ENCODE results near the gene MLH3.
"Not testable (repeated sequence)": the region's sequence is repeated elsewhere in the genome, so short reads cannot be mapped to it uniquely, and the experiment has no call there.

The MLH3 gene

DNA sequence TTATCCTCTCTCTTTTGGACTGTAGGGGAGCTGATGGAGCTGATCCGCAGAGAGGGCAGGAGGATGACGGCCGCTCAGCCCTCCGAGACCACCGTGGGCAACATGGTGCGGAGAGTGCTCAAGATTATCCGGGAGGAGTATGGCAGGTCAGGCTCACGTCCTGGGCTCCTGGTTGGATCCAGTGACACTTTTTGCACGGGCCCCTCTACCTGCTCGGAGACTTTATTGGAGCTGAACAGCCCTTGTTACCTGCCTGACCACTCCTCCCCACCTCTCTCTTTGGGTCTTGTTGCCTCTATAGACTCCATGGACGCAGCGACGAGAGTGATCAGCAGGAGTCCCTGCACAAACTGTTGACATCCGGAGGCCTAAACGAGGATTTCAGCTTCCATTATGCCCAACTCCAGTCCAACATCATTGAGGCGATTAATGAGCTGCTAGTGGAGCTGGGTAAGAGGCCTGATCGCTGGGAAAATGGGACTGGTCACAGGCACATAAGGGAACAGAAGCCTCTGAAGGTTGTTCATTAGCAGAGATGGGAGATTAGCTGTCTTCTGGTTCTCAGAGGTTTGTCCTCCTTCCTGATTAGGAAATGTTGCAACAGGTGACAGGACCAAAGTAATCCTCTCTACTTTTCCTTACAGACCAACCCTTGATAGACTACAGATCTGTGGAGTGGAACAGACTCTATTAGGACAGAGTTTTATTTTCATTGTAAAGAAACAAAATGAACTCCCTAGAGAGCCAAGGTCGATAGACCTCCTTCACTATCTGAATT lies 47.8 kb downstream of the MLH3 start:
- Mint-ChIP-seq H3K27me3 (no peaks in the 10 kb centered on the region), H3K4me1 (peaks cover 15% of the 10 kb centered on the region), H3K9me3 (no peaks in the 10 kb centered on the region), H3K4me3 (peak overlapping the region; percentile 96), H3K36me3 (peaks cover 19% of the 10 kb centered on the region), H3K27ac (peak overlapping the region; percentile 99)
- ATAC-seq (ENCODE audit: low read depth) (no peak), DNase-seq (ENCODE audit: low spot score in 2 of 2) (peak in 1 of 2 donors; percentile 18)

DNA sequence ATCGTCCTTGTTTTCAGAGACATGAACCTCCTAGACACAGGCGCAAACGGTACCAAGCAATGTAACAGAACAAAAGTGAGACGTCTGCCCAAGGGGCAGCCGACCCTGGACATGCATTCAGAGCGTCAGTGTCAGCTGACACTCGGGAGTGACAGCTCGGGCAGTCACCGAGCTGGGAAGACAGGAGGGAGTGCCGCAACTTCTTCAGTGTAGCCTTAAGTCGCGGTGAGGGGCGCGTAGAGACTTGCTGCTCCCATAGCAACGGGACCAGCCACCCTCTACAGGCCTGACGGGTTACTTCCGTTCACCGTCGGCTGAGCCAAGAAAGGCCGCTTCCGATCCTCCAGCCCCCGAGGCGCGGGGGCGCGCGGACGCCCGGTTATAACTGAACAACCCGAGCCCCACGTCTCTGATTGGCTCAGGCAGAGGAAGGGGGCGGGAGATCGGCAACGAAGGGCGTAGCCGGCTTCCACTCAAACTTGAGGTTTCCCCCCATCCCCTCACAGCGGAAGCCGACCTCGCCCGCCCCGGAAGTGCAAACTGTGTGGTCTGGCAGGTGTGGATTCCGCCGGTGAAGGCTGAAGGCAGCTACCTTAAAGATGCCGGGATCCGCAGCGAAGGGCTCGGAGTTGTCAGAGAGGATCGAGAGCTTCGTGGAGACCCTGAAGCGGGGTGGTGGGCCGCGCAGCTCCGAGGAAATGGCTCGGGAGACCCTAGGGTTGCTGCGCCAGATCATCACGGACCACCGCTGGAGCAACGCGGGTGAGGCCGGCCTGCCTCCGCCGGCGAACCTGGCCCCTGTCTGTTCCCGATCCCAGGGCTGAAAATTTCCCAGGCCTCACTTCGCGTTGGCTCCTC lies 48.6 kb downstream of the MLH3 start, which contains the start of gene EIF2B2:
Gene EIF2B2, plus strand, starts transcription at position 530 of the 858 bp plus-strand sequence. Its CDS starts 70 bp downstream, at position 600.
- H3K4me3 Mint-ChIP-seq, result peak within 1 kb of the TSS; percentile 96
- peaks cover 15% of the 10 kb centered on the region for H3K4me1 Mint-ChIP-seq

DNA sequence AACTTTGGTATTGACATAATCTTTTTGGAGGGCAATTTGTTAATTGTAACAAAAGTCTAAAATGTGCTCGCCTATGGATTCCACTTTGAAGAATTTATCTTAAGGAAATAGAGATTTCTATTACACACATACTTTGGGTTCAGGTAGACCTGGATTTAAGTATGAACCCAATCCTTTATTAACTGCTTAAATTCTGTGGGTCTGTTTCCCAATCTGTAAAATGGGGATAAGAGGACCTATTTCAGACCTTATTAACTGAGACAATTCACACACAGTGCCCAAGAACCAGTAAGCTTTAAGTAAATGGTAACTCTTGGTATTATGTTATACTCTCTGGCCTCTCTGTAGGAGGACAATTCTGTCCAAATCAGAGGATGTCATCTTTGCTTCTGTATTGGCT lies 49.4 kb downstream of the MLH3 start:
- ATAC-seq (ENCODE audit: low read depth) (no peak), DNase-seq (ENCODE audit: low spot score in 2 of 2) (no peak)
- Mint-ChIP-seq H3K36me3 (peaks cover 12% of the 10 kb centered on the region), H3K27ac (peak overlapping the region; percentile 99), H3K9me3 (no peaks in the 10 kb centered on the region), H3K4me1 (peaks cover 13% of the 10 kb centered on the region), H3K27me3 (no peaks in the 10 kb centered on the region), H3K4me3 (peak overlapping the region; percentile 96)

More for the DNA sequence above, 48.6 kb downstream of the MLH3 start, which contains the start of gene EIF2B2:
- H3K27ac Mint-ChIP-seq, result peak within 1 kb of the TSS; percentile 99
- no peaks in the 10 kb centered on the region for H3K9me3 Mint-ChIP-seq
- peaks cover 16% of the 10 kb centered on the region for H3K36me3 Mint-ChIP-seq
- peak; percentile 95 to 99 for DNase-seq (ENCODE audit: low spot score in 2 of 2)
- no peaks in the 10 kb centered on the region for H3K27me3 Mint-ChIP-seq
- ATAC-seq (ENCODE audit: low read depth), result peak; percentile 91

DNA sequence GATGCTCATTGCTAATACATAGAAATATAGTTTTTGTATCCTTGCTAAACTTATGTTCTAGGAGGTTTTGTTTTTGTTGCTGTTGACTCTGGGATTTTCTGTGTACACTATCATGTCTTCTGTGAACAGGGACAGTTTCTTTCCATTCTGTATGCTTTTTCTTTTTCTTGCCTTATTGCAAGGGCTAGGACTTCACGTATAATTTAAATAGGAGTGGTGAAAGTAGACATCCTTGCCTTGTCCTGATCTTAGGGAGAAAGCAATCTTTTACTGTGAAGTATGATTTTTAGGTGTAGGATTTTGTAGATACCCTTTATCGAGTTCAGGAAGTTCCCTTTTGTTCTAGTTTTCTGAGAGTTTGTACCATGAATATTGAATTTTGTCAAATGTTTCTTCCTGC lies 50.0 kb downstream of the MLH3 start:
- peaks cover 13% of the 10 kb centered on the region for H3K4me1 Mint-ChIP-seq
- H3K36me3 Mint-ChIP-seq, result peaks cover 9% of the 10 kb centered on the region
- ATAC-seq (ENCODE audit: low read depth) (no peak), DNase-seq (ENCODE audit: low spot score in 2 of 2) (no peak)
- no peaks in the 10 kb centered on the region for H3K27me3 Mint-ChIP-seq
- H3K4me3 Mint-ChIP-seq, result no peak overlapping the region
- no peaks in the 10 kb centered on the region for H3K9me3 Mint-ChIP-seq
- H3K27ac Mint-ChIP-seq, result peak overlapping the region; percentile 99

DNA sequence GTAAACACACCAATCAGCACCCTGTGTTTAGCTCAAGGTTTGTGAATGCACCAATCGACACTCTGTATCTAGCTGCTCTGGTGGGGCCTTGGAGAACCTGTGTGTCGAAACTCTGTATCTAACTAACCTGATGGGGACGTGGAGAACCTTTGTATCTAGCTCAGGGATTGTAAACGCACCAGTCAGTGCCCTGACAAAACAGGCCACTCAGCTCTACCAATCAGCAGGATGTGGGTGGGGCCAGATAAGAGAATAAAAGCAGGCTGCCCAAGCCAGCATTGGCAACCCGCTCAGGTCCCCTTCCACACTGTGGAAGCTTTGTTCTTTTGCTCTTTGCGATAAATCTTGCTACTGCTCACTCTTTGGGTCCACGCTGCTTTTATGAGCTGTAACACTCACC lies 55.5 kb downstream of the MLH3 start:
- H3K27me3 Mint-ChIP-seq, result not testable (repeated sequence)

DNA sequence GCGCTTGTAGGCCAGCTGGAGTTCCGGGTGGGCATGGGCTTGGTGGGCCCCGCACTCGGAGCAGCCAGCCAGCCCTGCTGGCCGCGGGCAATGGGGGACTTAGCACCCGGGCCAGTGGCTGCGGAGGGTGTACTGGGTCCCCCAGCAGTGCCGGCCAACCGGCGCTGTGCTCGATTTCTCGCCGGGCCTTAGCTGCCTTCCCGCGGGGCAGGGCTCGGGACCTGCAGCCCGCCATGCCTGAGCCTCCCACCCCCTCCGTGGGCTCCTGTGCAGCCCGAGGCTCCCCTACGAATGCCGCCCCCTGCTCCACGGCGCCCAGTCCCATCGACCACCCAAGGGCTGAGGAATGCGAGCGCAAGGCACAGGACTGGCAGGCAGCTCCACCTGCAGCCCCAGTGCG lies 57.1 kb downstream of the MLH3 start:
- not testable (repeated sequence) for ATAC-seq (ENCODE audit: low read depth); H3K4me1 Mint-ChIP-seq; H3K9me3 Mint-ChIP-seq; H3K4me3 Mint-ChIP-seq; DNase-seq (ENCODE audit: low spot score in 2 of 2); H3K36me3 Mint-ChIP-seq; H3K27ac Mint-ChIP-seq; H3K27me3 Mint-ChIP-seq

More for the DNA sequence above, 55.5 kb downstream of the MLH3 start:
- not testable (repeated sequence) for H3K9me3 Mint-ChIP-seq; H3K27ac Mint-ChIP-seq; H3K4me3 Mint-ChIP-seq; H3K36me3 Mint-ChIP-seq; ATAC-seq (ENCODE audit: low read depth); H3K4me1 Mint-ChIP-seq; DNase-seq (ENCODE audit: low spot score in 2 of 2)

DNA sequence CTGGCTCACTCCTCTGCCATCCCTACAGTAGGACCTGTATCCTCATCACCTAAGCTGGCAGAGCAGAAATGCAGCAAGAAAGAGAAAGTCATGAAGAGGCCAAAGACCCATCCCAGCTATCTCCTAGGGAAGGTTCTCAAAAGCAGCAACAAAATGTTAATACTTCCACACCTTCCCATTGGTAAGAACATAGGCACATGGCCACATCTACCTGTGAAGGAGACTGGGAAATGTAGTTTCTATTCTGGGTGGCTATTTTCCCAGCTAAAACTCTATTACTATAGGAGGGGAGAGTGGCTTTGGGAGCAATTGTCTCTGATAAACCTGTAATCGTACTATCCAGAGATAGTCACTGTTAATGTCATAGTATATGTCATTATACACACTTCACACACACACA lies 62.3 kb downstream of the MLH3 start:
- no peak for ATAC-seq (ENCODE audit: low read depth)
- Mint-ChIP-seq H3K27ac (no peak overlapping the region), H3K9me3 (no peaks in the 10 kb centered on the region), H3K27me3 (peaks cover 1% of the 10 kb centered on the region), H3K36me3 (no peaks in the 10 kb centered on the region), H3K4me3 (no peak overlapping the region), H3K4me1 (no peaks in the 10 kb centered on the region)
- DNase-seq (ENCODE audit: low spot score in 2 of 2), result no peak

DNA sequence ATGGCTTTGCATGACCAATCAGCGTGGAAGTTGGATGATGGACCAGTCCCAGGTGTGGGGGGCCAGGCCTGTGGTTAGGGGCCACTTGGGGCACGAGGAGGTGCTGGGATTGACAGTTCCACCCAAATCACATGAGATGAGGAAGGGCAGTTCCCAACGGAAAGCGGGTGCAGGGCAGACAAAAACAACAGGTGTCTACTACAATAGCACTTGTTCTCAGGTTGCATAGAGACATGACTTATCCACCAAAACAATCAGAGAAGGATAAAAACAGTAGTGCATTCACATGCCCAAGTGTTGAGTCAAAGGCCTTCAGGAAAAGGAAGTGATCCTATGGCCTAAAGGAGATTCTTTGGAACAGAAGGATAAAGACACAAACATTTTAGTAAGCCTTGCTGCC lies 63.1 kb downstream of the MLH3 start:
- Mint-ChIP-seq H3K27ac (no peak overlapping the region), H3K36me3 (no peaks in the 10 kb centered on the region), H3K9me3 (no peaks in the 10 kb centered on the region), H3K4me3 (no peak overlapping the region), H3K27me3 (no peaks in the 10 kb centered on the region), H3K4me1 (no peaks in the 10 kb centered on the region)
- ATAC-seq (ENCODE audit: low read depth), result no peak
- no peak for DNase-seq (ENCODE audit: low spot score in 2 of 2)

DNA sequence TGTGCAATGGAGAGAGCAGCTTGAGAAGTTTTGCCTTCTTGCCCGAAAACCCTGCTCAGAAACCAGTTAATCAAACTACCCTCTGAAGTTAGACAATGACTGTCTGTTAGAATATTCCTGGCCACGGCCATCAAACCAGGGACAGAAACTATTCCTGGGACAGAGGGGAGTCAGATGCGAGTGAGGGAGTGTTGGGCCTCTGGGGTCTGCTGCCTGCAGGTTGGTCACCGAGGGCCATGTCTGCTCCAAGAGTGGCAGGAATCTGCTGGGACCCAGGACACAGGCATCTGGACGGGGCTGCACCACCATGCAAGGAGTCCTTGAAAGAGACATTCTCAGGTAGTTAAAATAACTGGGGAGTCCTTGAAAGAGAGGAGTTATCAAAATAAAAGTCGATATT lies 65.5 kb downstream of the MLH3 start:
- ATAC-seq (ENCODE audit: low read depth) (no peak), DNase-seq (ENCODE audit: low spot score in 2 of 2) (no peak)
- Mint-ChIP-seq H3K36me3 (no peaks in the 10 kb centered on the region), H3K27ac (no peak overlapping the region), H3K9me3 (no peaks in the 10 kb centered on the region), H3K27me3 (no peaks in the 10 kb centered on the region), H3K4me1 (no peaks in the 10 kb centered on the region), H3K4me3 (no peak overlapping the region)

DNA sequence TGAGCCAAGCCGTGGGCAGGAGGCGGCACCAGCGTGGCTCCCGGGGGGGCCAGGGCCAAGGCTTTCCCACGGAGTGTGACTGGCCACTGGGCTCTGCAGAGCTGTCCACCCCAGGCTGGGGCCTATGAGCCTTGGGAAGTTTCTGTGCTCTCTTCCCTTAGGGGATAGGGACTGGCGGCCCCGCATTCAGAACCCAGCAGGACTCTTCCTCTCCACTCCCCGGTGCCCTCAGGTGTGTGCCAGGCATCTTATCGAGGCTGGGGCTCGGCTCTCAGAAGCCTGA lies 66.3 kb downstream of the MLH3 start:
- Mint-ChIP-seq H3K27ac (no peak overlapping the region), H3K4me3 (no peak overlapping the region), H3K27me3 (no peaks in the 10 kb centered on the region), H3K9me3 (no peaks in the 10 kb centered on the region), H3K36me3 (no peaks in the 10 kb centered on the region), H3K4me1 (no peaks in the 10 kb centered on the region)
- ATAC-seq (ENCODE audit: low read depth), result no peak
- DNase-seq (ENCODE audit: low spot score in 2 of 2), result no peak

DNA sequence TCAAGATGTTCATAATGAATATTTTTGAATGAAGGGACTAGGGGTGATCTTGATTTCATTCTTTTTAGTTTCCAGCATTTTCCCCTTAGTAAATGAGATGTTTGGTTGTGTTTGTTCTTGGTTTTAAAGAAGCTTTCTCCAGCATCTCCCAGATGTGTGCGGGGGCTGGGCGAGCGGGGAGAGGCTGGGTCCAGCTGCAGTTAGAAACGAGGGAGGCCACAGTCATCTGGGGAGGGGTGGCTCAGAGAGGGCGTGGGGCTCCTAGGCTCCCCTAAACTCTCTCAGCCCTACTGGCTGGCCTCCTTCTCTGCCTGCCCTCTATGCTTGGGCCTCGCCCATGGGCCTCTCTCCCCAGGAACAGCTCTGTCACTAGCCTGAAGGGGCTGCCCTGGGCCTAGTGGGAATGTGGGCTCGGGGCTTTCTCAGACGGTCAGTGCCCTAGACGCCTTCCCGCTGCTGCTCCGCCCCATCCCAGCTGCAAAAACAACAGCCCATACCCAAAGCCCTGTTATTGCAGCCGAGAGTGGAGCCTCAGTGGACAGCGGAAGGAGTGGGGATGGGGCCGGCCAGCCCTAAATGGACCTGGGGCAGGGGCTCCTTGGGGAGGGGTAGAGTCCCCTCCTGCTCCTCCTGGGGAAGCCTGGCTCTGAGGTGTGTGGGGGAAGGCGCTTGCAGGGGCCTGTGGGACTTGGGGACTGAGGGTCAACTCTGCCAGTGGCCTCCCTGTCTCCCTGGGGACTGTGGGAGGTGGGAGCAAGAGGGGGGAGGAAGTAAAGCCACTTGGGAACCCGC lies 66.8 kb downstream of the MLH3 start:
- Mint-ChIP-seq H3K27ac (no peak overlapping the region), H3K9me3 (no peaks in the 10 kb centered on the region), H3K36me3 (no peaks in the 10 kb centered on the region), H3K27me3 (no peaks in the 10 kb centered on the region), H3K4me1 (no peaks in the 10 kb centered on the region), H3K4me3 (no peak overlapping the region)
- ATAC-seq (ENCODE audit: low read depth) (no peak), DNase-seq (ENCODE audit: low spot score in 2 of 2) (no peak)

DNA sequence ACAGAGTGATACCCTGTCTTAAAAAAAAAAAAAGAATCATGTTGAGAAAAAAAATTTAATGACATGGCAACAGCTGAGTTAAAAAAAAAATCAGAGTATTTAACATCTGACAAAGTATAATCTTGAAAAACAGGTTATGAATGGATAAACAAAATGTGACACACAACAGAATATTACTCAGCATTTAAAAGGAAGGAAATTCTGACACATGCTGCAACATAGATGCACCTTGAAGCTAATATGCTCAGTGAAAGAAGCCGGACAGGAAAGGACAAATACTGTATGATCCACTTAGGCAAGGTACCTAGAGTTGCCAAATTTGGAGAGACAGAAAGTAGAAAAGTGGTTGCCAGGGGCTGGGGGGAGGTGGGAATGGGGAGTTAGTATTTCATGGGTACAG lies 67.9 kb downstream of the MLH3 start:
- DNase-seq (ENCODE audit: low spot score in 2 of 2) (no peak), ATAC-seq (ENCODE audit: low read depth) (no peak)
- H3K27me3 Mint-ChIP-seq, result no peaks in the 10 kb centered on the region
- H3K9me3 Mint-ChIP-seq, result no peaks in the 10 kb centered on the region
- H3K4me3 Mint-ChIP-seq, result no peak overlapping the region
- H3K27ac Mint-ChIP-seq, result no peak overlapping the region
- H3K4me1 Mint-ChIP-seq, result no peaks in the 10 kb centered on the region
- no peaks in the 10 kb centered on the region for H3K36me3 Mint-ChIP-seq

DNA sequence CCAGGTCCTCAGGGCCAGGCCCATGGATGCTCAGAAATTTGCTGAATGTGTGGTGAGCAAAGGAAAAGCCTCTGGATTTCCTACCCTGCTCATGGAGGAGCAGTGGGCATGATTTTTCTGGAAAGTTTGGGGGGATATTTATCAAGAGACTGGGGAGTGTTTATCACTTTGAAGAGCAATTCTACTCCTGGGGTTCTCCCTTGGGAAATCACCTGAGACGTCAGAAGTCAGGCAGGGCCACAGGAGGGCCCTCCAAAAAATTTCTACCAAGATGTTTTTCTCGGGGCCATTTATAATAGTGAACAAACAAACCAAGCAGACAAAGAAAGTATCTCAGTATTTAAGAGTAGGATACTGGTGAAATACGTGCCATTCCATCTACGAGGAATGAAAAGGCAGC lies 68.6 kb downstream of the MLH3 start:
- Mint-ChIP-seq H3K4me3 (no peak overlapping the region), H3K27ac (no peak overlapping the region), H3K27me3 (no peaks in the 10 kb centered on the region), H3K36me3 (no peaks in the 10 kb centered on the region), H3K9me3 (no peaks in the 10 kb centered on the region), H3K4me1 (no peaks in the 10 kb centered on the region)
- peak; percentile 44 for ATAC-seq (ENCODE audit: low read depth)
- DNase-seq (ENCODE audit: low spot score in 2 of 2), result no peak

DNA sequence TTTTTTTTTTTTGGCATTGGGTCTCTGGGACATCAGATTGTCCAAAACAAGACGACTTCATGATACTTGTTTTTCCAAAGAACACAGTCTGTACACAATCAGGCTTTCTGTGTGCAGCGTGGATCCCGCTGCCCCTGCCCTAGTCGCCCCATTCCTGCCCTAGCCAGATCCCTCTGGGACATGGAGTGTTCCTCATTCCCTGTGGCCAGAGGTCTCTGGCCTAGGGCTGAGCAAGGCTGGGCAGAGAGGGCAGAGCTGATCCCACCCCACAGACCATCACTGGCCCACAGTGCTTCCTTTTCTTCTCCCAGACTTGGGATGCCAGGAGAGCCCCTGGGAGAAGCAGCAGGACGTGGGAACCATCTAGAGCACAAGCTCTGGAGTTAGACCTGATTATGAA lies 69.4 kb downstream of the MLH3 start:
- no peaks in the 10 kb centered on the region for H3K9me3 Mint-ChIP-seq
- no peaks in the 10 kb centered on the region for H3K4me1 Mint-ChIP-seq
- H3K4me3 Mint-ChIP-seq, result no peak overlapping the region
- H3K27me3 Mint-ChIP-seq, result no peaks in the 10 kb centered on the region
- no peaks in the 10 kb centered on the region for H3K36me3 Mint-ChIP-seq
- no peak overlapping the region for H3K27ac Mint-ChIP-seq
- ATAC-seq (ENCODE audit: low read depth) (no peak), DNase-seq (ENCODE audit: low spot score in 2 of 2) (no peak)
